Kidney glomerular epithelial cell (primary cell): ENCODE measurements around the gene CPT1A.

Experiments
- DNase-seq: peaks from one replicate; lab custom pipeline; 2025; lab: John Stamatoyannopoulos, UW

The CPT1A gene

DNA sequence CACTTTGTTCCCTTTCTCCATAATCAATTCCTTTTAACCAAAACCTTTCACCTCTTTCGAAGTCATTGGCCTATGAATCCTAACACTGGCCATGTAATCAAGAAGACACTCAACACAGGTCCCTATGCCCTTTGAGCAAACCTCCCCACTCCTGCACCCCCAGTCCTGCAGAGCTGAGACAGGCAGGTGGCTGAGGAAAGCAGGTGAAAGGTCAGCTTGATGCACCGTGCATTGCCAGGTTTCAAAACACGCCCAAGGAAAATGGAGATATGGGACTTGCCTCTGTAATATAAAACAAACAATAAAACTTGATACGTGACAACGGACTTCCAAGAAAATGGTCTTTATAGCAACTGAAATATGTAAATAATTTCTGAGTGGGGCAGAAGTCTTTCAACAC, 10.6 kb downstream of the CPT1A start:
- no peak for DNase-seq

DNA sequence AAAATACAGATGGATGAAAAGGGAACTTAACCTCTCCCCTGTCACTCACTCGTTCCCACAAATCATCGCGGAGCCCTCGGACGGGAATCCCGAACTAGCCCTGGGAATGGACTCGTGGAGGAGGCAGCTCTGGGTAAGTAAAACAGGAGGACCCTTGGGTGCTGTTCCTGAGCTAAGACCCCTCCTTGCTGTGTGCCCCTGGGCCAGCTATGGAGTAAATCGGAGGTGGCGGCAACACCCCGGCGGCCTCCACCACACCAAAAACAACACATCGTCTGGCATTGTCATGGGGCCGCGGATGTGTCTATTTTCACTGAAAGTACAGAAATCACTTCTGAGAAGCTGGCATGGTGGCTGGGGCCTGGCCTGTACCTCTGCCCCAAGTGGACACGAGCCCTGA, 12.1 kb downstream of the CPT1A start:
- no peak for DNase-seq

DNA sequence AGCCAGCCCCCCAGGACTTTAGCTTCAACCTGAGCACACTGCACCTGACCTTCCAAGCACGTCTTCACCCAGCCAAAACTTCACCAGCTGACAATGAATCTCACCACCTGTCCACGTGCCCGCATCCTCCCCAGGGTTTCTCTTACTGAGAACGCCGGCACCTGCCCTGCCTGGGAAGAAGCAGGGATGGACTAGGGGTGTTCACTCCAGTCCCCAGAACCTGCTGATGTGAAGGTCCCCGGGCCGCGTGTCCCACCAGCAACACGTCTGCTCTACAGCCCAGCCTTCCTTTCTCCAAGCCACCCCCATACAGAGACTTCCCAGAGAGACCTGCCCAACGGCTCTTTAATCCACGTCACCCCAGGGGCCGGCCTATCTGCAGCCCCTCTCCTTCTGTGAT, 12.8 kb downstream of the CPT1A start:
- DNase-seq: no peak

DNA sequence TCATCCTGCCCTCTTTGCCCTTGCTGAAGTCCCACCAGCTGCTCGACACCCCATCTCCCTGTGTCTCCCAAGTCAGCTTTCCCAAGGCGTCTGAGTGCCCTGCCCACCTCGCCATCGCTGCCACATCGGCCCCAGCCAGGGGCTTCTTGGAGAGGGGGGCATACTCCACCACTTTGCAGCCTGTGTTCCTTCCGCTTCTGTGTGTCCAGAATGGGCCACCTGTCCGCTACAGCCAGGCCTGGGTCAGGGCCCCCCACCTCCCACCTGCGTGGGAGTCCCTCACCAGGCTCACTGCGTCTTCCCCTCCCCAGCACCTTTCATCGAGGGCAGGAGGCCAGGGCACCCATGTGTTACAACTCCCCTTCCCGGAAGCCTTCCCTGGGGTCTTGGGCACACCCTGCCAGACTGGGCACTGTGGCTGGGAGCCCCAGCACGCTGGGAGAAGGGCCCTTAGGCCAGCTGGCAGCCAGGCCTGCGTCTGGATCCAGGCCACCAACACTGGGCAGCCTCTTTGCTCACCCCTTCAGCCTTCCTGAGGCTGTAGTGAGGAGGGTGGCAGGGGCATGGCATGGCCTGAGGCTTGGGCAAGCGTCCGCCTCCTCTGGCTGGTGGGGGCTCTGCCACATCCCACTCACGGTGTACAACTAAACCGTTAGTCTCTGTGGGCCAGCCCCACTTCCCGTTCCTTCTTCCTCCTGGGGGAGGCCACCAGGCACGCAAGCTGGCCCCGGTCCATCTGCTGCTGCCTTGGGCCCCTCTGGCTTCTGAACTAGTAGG, 13.4 kb downstream of the CPT1A start:
- no peak for DNase-seq

DNA sequence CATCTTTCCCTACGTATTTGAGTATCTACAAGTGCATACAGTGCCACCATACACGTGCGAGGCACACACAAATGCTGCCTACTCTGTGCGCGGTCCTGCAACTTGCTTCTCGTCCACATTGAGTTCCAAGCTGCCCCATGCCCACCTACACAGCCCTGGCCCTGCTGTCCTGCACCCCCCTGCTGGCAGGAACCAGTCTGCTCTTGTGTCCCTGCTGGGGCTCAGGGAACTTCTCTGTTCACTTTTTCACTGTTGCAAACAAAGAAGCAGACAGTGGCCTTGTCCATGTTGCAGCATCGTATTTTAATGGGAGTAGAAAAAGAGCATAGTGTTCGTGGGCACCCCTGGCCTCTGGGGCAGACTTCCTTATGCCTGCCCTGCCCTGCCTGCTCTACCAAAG, 14.0 kb downstream of the CPT1A start:
- no peak for DNase-seq

DNA sequence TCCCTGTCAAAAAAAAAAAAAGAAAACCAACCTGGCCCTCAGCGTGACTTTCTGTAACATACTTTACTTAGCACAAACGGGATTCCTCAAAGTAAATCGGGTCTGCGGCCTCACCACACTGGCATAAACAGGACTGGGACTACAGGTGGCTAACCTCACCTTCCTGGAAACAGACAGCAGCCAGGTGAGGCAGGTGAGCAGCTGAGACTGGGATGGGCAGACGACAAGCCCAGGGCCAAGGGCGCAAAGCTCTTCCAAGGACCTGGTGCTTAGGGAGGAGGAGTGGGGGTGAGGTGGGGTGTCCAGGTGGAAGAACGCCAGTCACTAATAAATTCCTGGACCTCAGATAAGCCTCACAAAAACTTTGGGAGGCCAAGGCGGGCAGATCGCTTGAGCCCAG, 15.0 kb downstream of the CPT1A start:
- DNase-seq: no peak

DNA sequence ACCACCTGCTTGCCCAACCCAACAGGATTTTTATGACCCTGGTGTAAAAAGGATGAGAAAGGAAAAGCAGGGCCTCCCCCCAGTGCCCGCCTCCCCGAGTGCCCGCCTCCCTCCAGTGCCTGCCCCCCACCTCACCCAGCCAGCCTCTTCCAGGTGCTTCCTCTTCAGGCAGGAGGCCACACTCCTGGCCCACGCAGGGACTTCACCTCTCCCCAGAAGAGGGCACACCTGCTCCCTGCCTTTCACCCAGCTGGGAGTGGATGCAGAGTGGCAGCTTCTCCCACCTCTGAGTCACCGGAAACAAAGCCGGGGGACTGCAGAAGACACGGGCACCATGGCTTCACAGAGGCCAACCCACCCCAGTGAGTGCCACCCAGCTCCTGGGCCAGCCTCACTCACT, 16.1 kb downstream of the CPT1A start:
- DNase-seq: no peak

DNA sequence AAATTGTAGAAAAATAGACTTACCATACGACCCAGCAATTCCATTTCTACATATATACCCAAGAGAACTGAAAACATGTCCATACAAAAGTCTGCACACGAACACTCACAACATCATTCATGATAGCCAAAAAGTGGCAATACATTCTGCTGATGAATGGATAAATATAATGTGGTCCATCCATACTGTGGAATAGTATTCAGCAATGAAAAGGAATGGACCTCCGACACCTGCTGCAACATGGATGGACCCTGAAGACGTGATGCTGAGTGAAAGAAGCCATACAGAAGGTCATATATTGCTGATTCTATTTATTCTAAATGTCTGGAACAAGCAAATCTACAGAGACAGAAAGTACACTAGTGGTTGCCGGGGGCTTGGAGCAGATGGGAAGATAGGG, 19.2 kb downstream of the CPT1A start:
- DNase-seq: no peak

DNA sequence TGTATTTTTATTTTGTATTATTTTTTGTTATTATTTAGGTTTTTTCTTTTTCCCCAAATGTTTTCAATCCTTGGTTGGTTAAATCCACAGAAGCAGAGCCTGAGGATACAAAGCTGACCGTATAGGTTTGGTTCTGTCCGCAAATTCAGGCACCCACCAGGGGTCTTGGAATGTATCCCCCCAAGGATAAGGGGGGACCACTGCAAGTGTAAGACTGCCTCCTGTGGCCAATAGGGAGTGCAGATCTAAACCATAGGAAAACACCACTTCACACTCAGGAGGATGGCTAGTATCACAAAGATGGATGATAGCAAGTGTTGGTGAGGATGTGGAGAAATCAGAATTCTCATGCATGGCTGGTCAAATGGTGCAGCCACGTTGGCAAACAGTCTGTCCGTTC, 20.0 kb downstream of the CPT1A start:
- no peak for DNase-seq

DNA sequence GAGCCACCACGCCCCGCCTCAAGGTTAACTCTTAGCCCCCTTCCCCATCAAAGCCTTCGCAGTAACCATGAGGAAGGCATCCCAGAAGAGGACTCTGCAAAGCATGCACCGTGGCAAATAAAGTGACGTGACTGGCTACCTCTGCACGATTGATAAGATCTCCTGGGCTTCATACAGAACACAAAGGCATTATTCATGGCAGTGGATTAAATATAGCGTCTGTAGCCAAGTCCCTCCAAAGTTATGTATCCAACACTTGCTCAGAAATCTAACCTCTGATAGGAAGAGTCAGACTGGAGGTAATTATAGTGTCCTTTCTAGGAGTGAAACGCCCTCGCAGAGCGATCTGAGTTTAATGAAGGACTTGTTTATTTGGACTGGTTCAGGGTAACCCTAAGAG, 22.4 kb downstream of the CPT1A start:
- no peak for DNase-seq

DNA sequence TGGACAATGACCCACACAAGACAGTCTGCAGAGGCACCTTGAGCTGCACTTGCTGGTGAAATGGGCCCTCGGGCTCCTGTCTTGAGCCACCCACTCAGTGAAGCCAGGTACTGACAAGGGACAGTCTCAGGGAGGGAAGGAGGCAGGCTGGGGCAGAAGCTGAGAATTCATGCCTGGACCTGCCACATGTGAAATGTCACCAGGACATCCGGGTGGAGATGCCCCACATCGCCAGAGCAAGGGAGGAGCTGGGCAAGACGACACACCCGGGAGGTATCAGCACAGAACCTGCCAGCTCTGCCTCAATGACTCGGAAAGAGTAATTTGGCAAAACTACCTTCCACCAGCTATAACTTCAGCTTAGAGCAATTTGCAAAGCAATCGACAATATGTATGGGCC, 23.5 kb downstream of the CPT1A start:
- no peak for DNase-seq

DNA sequence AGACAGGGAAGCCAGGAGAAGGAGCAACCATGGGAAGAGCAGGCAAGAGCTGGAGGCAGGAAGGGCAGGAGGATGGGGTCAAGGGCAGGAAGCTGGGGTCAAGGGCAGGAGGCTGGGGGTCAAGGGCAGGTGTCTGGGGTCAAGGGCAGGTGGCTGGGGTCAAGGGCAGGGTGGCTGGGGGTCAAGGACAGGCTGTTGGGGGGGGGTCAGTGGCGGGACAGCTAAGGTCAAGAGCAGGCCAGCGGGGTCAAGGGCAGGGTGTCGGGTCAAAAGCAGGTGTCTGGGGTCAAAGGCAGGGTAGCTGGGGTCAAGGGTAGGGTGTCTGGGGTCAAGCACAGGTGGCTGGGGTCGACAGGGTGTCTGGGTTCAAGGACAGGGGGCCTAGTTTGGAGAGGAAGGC, 24.2 kb downstream of the CPT1A start:
- DNase-seq: no peak

DNA sequence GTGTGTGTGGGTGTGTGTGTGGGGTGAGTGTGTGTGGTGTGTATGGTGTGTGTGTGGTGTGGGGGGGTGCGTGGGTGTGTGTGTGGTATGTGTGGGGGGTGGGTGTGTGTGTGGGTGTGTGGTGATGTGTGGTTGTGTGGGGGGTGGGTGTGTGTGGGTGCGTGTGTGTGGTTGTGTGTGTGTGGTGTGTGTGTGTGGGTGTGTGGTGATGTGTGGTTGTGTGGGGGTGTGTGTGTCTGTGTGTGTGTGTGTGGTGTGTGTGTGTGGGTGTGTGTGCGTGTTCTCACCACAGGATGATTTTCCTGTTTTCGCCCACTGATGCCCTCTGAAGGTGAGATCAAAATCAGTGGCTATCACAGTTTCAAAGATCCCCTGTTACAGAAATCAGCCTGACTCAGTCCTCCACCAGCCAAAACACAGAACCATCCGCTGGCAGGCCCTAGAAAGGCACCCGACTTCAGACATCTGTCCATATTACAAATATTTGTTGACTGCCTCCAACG, 24.7 kb downstream of the CPT1A start:
- DNase-seq: no peak

DNA sequence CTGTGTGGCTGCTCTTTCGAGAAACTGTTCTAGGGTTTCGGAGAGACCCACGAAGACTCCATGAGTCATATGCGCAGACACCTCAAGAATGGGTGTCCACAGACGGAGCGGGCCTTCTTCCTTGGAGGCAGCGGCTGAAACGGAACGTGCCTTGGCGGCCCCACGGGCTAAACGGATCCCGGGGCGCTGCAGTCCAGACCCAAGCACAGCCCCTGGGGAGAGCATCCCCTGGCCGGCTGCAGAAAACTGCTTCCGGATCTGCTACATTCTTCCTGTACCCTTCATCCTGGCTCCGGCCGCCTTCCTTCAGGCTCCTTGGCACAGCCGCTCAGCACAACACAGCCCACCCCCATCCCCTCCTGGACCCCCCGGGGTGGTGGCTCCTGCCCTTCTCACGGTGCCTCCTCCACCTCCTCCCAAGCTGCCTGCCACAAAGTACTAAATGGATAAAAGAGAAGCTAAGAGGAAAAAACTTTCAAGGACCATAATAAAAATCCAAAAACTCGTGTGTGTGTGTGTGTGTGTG, 25.4 kb downstream of the CPT1A start:
- no peak for DNase-seq

DNA sequence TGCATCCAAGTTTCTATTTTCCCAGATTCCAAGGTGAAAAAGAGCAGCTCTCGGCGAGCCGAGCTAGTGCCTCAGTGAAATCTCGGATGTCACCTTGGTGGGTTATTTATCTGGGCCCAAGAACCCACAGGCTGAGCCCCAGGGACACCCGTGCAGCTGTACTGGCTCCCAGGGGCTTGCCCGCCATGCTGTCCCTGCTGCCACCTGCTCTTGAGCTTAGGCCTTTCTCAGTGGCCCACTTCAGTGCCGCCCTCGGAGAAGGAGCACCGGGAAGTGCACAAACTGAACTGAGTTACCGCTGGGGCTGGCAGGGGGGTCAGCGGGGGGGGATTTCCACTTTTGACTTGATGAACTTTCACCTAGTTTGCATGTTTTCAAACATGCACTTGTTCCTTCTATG, 27.9 kb downstream of the CPT1A start:
- DNase-seq: no peak

DNA sequence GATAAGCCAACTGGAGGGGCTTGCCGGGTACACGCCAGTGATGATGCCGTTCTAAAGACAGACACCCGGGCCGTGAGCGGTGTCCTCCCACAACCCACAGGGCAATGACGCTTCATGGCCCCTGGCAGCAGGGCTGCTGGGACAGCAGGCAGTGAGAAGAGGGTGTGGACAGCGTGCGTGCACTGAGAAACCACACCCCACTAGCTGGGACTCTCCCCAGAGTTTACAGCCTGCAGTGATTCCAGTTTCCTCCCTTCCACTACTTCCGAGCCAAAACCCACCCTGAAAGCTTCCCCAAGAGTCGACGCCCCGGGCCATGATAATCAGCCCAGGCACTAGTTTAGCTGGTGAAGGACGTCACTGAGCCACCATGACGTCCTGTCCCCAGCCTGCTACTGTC, 29.2 kb downstream of the CPT1A start:
- no peak for DNase-seq

DNA sequence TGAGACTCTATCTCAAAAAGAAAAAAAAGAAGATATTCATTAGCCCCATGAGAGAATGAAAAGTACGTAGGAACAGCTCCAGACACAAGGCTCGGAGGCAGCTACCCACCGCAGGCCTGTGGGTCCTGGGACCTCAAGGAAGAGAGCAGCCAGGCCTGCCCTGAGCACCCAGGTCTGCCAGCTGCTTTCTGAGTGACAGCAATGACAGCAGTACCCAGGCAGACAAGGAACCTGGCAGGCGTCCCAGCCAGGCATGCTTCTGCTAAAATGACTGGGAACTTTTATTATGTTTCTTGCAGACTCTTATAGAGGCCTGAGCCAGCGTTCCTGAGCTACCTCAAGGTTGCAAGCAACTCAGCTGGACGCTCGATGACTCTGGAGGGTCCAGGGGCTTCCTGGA, 31.6 kb downstream of the CPT1A start:
- no peak for DNase-seq

DNA sequence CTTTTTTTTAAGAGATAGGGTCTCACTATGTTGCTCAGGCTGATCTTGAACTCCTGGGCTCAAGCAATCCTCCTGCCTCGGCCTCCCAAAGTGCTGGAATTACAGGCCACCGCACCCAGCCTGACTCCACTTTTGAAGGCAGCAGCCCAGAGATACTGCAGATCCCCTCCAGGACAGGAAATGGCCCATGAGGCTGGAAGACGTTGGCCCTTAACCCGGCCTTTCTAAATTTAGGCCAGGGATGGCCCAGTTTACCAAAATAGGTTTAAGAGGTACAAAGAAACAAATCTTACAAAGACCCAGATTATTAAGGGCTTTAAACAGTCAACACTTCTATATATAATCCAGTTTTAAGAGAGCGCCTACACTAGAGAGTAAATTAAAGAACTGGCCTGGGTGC, 32.2 kb downstream of the CPT1A start:
- DNase-seq: no peak

DNA sequence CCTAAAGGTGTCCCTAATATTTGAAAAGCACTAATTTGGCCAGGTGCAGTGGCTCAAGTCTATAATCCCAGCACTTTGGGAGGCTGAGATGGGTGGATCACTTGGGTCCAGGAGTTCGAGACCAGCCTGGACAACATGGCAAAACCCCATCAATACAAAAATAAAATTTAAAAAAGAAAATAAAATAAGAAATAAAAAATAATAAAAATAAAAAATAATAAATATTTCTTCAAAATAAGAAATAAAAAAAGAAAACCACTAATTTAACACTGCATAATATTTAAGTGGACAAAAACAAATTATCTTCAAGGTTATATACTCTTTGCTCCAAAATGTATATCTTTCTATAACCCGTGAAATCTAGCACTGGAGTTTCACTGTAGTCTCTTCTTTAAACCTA, 32.9 kb downstream of the CPT1A start:
- DNase-seq: no peak

DNA sequence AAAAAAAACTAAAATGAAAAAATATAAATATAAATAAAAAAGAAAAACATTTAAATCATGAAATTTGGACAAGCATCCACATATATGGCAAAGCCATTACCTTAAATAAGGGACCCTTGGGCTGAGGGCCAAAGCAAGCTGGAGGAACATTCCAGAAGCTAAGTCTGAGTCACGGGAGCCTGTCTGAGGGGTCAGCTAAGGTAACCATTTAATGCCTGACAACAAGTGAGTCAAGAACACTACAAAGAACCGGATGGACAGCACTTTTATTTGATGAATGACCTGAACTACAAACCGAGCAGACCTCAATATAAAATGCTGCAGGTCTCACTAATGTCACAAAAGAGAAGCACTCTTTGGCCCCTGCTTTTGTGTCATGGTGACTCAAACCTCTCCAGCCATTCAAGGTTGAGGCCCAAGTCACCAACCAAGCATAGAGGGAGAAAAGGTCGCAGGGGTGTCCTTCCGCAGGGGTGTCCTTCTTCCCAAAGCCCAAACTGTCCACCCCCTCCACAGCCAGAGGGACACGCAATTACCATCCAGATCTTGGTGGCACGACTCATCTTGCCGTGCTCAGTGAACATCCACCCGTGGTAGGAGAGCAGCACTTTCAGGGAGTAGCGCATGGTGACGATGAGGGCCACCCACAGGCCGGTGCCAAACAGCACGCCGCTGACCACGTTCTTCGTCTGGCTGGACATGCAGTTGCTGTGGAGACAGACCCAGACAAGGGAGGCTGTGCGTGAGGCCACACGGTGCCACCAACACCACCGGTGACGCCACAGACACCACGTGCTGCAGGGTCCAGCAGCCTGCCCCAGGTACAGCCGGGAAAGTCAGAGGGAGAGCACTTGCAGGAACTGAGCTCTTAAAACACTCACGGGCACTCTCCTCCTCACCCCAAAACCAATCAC, 34.5 kb downstream of the CPT1A start:
- peak; percentile 53 for DNase-seq

DNA sequence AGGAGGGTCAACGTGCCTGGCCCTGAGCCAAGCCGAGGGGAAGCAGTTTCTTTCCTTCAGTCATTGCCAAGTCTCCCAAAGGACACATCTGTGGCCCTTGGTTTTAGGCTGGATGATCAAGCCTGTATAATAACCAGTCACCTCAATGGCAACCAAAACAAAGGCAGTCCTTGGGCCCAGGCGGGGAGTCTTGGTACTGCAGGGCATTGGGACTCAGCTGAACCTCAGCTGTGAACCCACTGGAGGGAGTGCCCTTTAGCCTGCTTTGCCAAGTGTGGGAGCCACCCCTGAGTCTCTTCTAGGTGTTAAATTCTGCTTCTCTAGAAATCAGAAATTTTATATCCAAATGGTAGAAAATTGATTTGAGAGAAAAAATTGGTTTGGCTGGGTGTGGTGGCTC, 36.9 kb downstream of the CPT1A start:
- DNase-seq: no peak

DNA sequence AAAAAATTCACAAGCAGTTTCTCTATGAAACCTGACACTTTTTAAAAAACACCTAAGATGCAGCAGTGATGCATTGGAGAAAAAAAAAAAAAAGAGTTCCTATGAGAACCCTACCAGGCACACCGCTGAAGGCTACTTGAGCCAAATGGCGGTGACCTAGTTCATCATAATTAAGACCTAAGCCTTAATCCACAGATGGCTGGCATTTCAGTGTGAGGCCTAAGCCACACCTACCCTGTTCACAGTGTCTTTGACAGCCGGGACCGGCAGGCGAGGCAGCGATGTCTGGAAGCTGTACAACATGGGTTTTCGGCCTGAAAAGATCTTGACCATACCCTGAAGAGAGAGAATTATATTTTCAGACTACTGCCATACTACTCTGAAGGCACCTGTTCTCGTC, 38.0 kb downstream of the CPT1A start:
- DNase-seq: no peak

DNA sequence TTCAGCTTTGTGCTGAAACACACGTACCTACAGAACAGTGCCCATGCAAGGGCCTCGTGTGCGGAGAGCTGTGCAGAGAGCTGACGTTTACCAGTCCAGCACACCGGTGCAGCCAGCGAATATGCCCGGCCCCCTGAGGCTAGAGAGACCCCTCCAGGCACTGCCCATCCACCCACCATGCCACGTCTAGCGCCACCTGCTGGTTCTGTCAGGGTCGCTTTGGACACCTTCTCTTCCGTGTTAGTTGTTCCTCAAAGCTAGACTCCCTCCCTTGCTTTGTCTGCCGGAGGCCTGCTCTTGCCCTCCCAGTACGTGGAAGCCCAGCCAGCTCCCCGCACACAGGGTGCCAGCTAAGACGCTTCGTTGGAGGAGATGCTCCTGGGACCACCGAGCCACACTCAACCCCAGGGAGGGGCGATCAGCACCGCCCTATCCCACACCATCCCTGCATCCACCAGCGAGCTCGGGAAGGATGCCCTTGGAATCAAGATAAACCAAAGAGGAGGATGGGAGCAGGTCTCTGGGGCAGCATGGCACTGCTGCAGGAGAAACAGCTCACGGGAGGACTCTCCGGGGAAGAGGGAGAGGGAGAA, 43.4 kb downstream of the CPT1A start:
- DNase-seq: no peak
